Measurements from ENCODE around the gene PPIE.

Gene PPIE

DNA sequence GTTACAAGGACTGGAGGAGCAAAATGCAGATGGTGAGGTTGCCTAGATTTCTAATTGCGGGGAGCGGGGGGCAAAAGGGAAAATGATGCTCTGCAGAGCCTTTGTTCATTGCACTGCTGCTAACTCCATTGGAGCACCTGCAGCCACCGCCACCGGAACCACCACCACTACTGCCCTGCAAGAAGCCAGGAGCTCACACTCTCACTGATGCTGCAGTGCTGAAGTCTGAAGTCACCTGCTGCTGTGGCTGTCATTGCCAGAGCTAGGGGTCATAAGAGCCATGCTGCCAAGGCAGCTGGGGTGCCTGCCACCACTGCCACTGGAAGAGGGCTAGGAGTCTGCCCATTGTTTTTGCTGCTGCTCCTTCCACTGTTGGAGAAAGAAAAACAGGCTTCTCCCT lies 40.1 kb upstream of the PPIE start:
- Histone ChIP-seq H3K4me1 (ENCODE audit: control insufficient read depth in 1 of 2, insufficient read depth in 2 of 2, low read length in 2 of 2) (peaks cover 0 to 14% of the 10 kb centered on the region in 2 donors), H3K9me3 (ENCODE audit: control insufficient read depth in 1 of 2, low read length in 2 of 2) (no peaks in the 10 kb centered on the region), H3K4me3 (ENCODE audit: low read depth in 1 of 2, low read length in 2 of 2) (no peak overlapping the region), H3K27me3 (ENCODE audit: low read depth, low read length) (no peaks in the 10 kb centered on the region), H3K27ac (ENCODE audit: low read length) (no peak overlapping the region), H3K36me3 (ENCODE audit: control insufficient read depth in 1 of 2, insufficient read depth in 2 of 2, low read length in 2 of 2) (no peaks in the 10 kb centered on the region)

DNA sequence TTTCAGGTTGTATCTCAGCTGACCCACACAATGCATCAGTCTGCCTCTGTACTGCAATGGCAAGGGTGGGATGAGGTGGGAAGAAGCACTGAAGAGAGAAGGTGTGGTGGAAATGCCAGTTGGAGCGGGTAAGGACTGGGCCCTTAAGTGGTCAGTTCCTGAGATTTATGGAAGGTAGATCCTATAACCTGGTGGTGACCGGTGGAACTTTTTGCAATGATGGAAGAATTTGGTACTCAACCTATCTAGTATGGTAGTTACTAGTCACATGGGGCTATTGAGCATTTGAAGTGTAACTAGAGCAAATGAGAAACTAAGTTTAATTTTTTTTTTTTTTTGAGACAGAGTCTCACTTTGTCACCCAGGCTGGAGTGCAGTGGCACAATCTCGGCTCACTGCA lies 39.3 kb upstream of the PPIE start:
- Histone ChIP-seq H3K27me3 (ENCODE audit: low read depth, low read length) (no peaks in the 10 kb centered on the region), H3K9me3 (ENCODE audit: control insufficient read depth in 1 of 2, low read length in 2 of 2) (no peaks in the 10 kb centered on the region), H3K27ac (ENCODE audit: low read length) (no peak overlapping the region), H3K4me1 (ENCODE audit: control insufficient read depth in 1 of 2, insufficient read depth in 2 of 2, low read length in 2 of 2) (peaks cover 0 to 14% of the 10 kb centered on the region in 2 donors), H3K36me3 (ENCODE audit: control insufficient read depth in 1 of 2, insufficient read depth in 2 of 2, low read length in 2 of 2) (no peaks in the 10 kb centered on the region), H3K4me3 (ENCODE audit: low read depth in 1 of 2, low read length in 2 of 2) (no peak overlapping the region)

DNA sequence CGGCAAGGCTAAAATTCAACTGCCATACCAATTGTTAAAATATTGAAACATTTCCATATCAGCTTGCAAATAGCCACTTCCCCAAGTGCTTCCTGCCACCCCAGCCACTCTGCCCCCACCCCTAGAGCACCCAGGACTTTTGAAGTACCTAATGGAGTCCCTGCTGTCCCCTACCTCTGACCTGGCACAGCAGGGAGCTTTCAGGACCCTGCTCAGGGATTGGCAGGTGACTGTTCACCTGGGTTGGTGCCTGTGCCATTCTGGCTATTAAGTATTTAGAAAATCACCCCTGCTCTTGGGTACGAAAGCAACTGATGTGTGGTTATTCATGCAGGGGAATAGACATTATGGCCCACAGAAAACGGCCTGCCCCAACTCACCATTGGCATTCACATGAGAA lies 38.3 kb upstream of the PPIE start:
- no peaks in the 10 kb centered on the region for H3K36me3 ChIP-seq (ENCODE audit: control insufficient read depth in 1 of 2, insufficient read depth in 2 of 2, low read length in 2 of 2)
- H3K27ac ChIP-seq (ENCODE audit: low read length), result no peak overlapping the region
- H3K9me3 ChIP-seq (ENCODE audit: control insufficient read depth in 1 of 2, low read length in 2 of 2), result no peaks in the 10 kb centered on the region
- no peak overlapping the region for H3K4me3 ChIP-seq (ENCODE audit: low read depth in 1 of 2, low read length in 2 of 2)
- H3K4me1 ChIP-seq (ENCODE audit: control insufficient read depth in 1 of 2, insufficient read depth in 2 of 2, low read length in 2 of 2), result peaks cover 0 to 14% of the 10 kb centered on the region in 2 donors
- no peaks in the 10 kb centered on the region for H3K27me3 ChIP-seq (ENCODE audit: low read depth, low read length)

DNA sequence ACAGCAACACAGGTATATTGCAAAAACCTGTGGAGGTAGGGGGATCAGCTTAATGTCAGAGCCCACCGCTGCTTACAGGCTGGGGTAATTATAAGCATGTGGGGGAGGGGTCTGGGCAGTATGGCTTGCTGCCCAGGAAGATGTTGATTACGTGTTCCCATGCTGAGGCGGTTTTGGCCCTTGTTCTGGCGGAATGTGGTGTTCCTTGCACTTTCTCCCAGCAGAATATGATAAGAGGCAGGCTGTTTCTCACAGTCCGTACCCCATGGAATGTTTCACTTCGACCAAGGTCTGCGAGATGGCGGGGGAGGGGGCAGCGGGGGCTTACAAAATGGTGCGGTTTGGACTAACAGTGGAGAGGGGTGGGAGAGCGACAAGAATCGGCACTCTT lies 37.6 kb upstream of the PPIE start:
- Histone ChIP-seq H3K27me3 (ENCODE audit: low read depth, low read length) (no peaks in the 10 kb centered on the region), H3K36me3 (ENCODE audit: control insufficient read depth in 1 of 2, insufficient read depth in 2 of 2, low read length in 2 of 2) (no peaks in the 10 kb centered on the region), H3K4me1 (ENCODE audit: control insufficient read depth in 1 of 2, insufficient read depth in 2 of 2, low read length in 2 of 2) (peaks cover 0 to 14% of the 10 kb centered on the region in 2 donors), H3K4me3 (ENCODE audit: low read depth in 1 of 2, low read length in 2 of 2) (no peak overlapping the region), H3K27ac (ENCODE audit: low read length) (no peak overlapping the region), H3K9me3 (ENCODE audit: control insufficient read depth in 1 of 2, low read length in 2 of 2) (no peaks in the 10 kb centered on the region)

DNA sequence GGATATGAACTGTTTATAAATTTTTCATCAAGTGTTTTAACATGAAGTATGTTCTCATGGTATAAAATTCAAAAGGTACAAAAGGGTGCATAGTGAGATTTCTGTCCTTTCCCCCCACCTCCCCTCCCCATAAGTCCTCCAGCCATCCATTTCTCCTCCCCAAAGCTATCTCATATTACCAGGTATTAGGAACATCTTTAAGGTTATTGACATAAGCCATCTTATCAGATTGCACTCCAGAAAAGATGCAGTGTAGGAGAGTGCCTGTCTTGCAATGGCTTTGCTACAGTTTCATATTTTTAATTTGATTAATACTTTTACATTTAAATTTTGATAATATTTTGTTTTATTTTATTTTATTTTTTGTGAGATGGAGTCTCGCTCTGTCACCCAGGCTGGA lies 33.9 kb upstream of the PPIE start:
- Histone ChIP-seq H3K9me3 (ENCODE audit: control insufficient read depth in 1 of 2, low read length in 2 of 2) (no peaks in the 10 kb centered on the region), H3K4me1 (ENCODE audit: control insufficient read depth in 1 of 2, insufficient read depth in 2 of 2, low read length in 2 of 2) (peaks cover 0 to 14% of the 10 kb centered on the region in 2 donors), H3K27me3 (ENCODE audit: low read depth, low read length) (no peaks in the 10 kb centered on the region), H3K4me3 (ENCODE audit: low read depth in 1 of 2, low read length in 2 of 2) (no peak overlapping the region), H3K36me3 (ENCODE audit: control insufficient read depth in 1 of 2, insufficient read depth in 2 of 2, low read length in 2 of 2) (no peaks in the 10 kb centered on the region), H3K27ac (ENCODE audit: low read length) (no peak overlapping the region)

DNA sequence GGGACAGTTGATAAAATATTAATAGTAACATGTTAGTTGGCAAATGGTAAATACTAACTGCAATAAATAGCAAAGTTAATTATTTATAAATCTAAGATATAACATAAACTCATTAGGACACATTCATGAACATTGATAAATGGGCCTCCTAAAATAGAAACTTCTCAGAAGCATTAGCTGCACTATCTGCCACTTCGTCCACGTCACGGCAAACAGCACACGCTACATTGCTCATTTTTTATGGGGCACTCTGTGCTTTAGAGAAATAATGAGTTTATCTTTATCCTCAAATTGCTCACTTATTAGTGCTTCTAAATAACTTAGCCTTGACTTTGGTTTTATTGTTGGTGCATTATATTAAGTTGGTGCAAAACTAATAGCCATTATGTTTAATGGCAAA lies 31.2 kb upstream of the PPIE start:
- Histone ChIP-seq H3K4me3 (ENCODE audit: low read depth in 1 of 2, low read length in 2 of 2) (no peak overlapping the region), H3K4me1 (ENCODE audit: control insufficient read depth in 1 of 2, insufficient read depth in 2 of 2, low read length in 2 of 2) (no peaks in the 10 kb centered on the region), H3K27me3 (ENCODE audit: low read depth, low read length) (no peaks in the 10 kb centered on the region), H3K36me3 (ENCODE audit: control insufficient read depth in 1 of 2, insufficient read depth in 2 of 2, low read length in 2 of 2) (no peaks in the 10 kb centered on the region), H3K27ac (ENCODE audit: low read length) (no peak overlapping the region), H3K9me3 (ENCODE audit: control insufficient read depth in 1 of 2, low read length in 2 of 2) (no peaks in the 10 kb centered on the region)

DNA sequence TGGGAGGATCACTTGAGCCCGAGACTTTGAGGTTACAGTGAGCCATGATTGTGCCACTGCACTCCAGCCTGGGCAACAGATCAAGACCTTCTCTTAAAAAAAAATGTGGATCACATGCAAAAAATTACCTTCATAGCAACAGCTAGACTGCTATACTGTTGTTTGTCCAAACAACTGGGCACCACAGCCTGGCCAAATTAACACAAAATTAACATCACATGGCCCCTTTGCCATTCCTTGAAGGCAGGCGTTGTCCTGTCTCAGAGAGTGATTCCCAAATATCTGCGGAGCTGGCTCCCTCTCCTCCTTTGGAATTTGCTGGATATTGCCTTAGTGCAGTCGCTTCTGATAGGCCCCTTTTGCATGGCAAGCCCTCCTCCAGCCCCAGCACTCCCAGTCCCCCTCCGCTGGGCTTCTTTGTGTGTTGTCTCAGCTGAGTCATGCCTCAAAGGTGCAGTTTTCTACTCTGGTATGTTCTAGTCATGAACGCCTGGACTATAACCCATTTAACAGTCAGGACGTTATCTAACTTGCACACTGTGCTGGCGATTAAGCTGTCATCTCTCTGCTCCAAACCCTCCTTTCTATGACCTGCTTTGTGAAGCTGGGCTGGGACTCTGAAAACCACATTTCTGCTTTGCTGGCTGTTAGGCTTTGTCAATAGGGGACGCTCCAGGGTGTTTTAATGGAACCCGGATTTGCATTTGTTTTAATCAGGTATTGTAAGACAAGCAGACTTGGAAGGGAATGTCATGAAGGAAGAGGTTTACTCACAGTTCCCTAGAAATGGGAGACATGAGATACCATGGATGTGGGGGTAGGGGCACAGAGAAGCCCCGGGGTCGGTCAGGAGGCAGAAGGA lies 27.3 kb upstream of the PPIE start:
- no peaks in the 10 kb centered on the region for H3K9me3 ChIP-seq (ENCODE audit: control insufficient read depth in 1 of 2, low read length in 2 of 2)
- H3K4me1 ChIP-seq (ENCODE audit: control insufficient read depth in 1 of 2, insufficient read depth in 2 of 2, low read length in 2 of 2), result no peaks in the 10 kb centered on the region
- no peak overlapping the region for H3K27ac ChIP-seq (ENCODE audit: low read length)
- H3K36me3 ChIP-seq (ENCODE audit: control insufficient read depth in 1 of 2, insufficient read depth in 2 of 2, low read length in 2 of 2), result no peaks in the 10 kb centered on the region
- no peak overlapping the region for H3K4me3 ChIP-seq (ENCODE audit: low read depth in 1 of 2, low read length in 2 of 2)
- H3K27me3 ChIP-seq (ENCODE audit: low read depth, low read length), result no peaks in the 10 kb centered on the region

DNA sequence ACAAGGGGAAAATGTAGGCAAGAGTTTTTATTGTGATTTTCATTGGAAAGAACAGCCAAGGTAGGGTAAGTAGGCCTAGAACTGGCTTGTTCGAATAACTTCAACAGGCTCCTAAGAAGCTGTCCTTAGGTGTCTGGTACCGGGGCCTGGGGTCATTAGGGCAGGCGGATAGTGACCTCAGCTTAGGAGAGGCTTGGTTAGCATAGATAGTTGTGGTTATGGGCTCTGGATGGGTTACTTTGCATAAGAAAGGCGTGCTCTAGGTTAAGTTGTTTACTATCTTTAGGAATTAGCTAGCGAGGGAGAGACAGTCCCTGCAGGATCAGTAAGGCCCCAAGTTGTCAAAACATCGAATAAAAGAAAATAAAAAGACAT lies 26.7 kb upstream of the PPIE start:
- Histone ChIP-seq H3K4me3 (ENCODE audit: low read depth in 1 of 2, low read length in 2 of 2) (no peak overlapping the region), H3K4me1 (ENCODE audit: control insufficient read depth in 1 of 2, insufficient read depth in 2 of 2, low read length in 2 of 2) (no peaks in the 10 kb centered on the region), H3K27ac (ENCODE audit: low read length) (no peak overlapping the region), H3K27me3 (ENCODE audit: low read depth, low read length) (no peaks in the 10 kb centered on the region), H3K36me3 (ENCODE audit: control insufficient read depth in 1 of 2, insufficient read depth in 2 of 2, low read length in 2 of 2) (no peaks in the 10 kb centered on the region), H3K9me3 (ENCODE audit: control insufficient read depth in 1 of 2, low read length in 2 of 2) (no peaks in the 10 kb centered on the region)

DNA sequence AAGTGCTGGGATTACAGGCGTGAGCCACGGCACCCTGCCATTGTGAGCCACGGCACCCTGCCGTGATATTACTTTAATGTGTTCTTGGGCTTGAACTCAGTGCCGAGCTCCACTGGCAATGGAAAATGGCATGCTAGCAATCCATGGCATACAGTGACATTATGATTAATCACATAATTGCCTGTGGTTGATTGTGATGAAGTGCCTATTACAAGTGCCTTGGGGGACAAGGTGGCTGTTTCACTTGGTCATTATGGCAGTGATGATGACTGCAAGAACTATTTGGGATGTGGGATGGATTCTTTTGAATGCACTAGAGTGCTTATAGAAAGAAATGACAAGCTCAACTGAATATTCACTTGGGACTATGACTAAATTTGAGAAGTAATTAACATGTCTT lies 25.1 kb upstream of the PPIE start:
- Histone ChIP-seq H3K4me3 (ENCODE audit: low read depth in 1 of 2, low read length in 2 of 2) (no peak overlapping the region), H3K36me3 (ENCODE audit: control insufficient read depth in 1 of 2, insufficient read depth in 2 of 2, low read length in 2 of 2) (no peaks in the 10 kb centered on the region), H3K4me1 (ENCODE audit: control insufficient read depth in 1 of 2, insufficient read depth in 2 of 2, low read length in 2 of 2) (no peaks in the 10 kb centered on the region), H3K9me3 (ENCODE audit: control insufficient read depth in 1 of 2, low read length in 2 of 2) (no peaks in the 10 kb centered on the region), H3K27ac (ENCODE audit: low read length) (no peak overlapping the region), H3K27me3 (ENCODE audit: low read depth, low read length) (peaks cover 7% of the 10 kb centered on the region)

DNA sequence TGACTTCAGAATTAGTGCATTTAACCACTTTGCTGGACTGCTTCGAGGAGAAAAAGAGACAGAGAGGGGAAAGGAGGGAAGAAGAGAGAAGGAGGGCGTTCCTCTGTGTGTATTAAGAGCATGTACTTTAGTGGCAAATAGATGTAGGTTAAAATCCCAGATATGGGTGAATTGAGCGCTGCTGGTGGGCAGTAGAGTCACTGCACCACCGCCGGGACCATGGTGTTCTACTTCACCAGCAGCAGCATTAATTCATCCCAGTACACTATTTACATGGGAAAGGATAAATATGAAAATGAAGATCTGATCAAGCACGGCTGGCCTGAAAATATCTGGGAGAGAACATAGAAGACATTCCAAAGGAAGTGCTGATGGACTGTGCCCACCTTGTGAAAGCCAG lies 20.9 kb upstream of the PPIE start:
- H3K4me1 ChIP-seq (ENCODE audit: control insufficient read depth in 1 of 2, insufficient read depth in 2 of 2, low read length in 2 of 2), result no peaks in the 10 kb centered on the region
- H3K27me3 ChIP-seq (ENCODE audit: low read depth, low read length), result peaks cover 7% of the 10 kb centered on the region
- H3K9me3 ChIP-seq (ENCODE audit: control insufficient read depth in 1 of 2, low read length in 2 of 2), result no peaks in the 10 kb centered on the region
- no peak overlapping the region for H3K4me3 ChIP-seq (ENCODE audit: low read depth in 1 of 2, low read length in 2 of 2)
- no peaks in the 10 kb centered on the region for H3K36me3 ChIP-seq (ENCODE audit: control insufficient read depth in 1 of 2, insufficient read depth in 2 of 2, low read length in 2 of 2)
- no peak overlapping the region for H3K27ac ChIP-seq (ENCODE audit: low read length)

DNA sequence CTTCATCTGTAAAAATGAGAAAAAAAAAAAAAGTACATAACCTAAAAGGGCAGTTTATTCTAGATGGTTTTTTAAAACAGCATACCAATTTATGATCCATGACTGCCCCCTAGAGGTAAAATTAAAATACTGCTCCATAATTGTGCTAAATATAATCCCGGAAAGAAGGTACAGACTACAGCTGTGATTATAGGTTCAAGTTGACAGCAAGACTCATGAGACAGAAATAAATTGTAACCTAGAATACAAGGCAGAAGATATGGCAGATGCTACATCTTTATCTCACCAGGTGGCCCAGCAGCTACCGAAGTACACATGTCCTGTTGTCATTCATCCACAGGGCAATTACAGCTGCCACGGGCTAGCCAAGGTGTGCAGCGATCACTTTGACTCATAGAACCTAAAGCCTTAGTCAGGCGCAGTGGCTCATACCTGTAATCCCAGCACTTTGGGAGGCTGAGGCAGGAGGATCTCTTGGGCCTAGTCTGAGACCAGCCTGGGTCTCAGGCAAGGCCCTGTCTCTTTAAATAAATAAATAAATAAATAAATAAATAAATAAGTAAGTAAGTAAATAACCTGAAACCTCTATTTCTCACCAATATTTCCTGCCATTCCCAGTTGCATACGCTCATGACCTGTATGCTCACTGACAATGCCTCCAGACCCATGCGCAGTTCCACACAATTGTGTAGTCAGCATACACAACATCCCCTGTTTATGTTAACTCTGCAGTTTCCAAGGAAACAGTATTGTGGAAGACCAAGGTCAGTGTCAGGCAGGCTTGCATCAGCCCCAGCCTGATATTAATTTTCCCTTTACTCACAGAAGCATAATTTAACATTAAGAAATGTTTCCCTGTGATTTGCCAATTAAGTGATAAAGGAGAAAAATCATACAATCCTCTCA lies 18.3 kb upstream of the PPIE start:
- H3K4me3 ChIP-seq (ENCODE audit: low read depth in 1 of 2, low read length in 2 of 2), result no peak overlapping the region
- H3K27ac ChIP-seq (ENCODE audit: low read length), result no peak overlapping the region

More for the DNA sequence above, 18.3 kb upstream of the PPIE start:
- no peaks in the 10 kb centered on the region for H3K4me1 ChIP-seq (ENCODE audit: control insufficient read depth in 1 of 2, insufficient read depth in 2 of 2, low read length in 2 of 2)
- peaks cover 7% of the 10 kb centered on the region for H3K27me3 ChIP-seq (ENCODE audit: low read depth, low read length)
- no peaks in the 10 kb centered on the region for H3K9me3 ChIP-seq (ENCODE audit: control insufficient read depth in 1 of 2, low read length in 2 of 2)
- no peaks in the 10 kb centered on the region for H3K36me3 ChIP-seq (ENCODE audit: control insufficient read depth in 1 of 2, insufficient read depth in 2 of 2, low read length in 2 of 2)

Measured in muscle layer of duodenum (tissue), 2 donors.